Stimulated activated CD8-positive, alpha-beta memory T cell treated with anti-CD3 and anti-CD28 coated beads, Interleukin-15, amount 100 ng/mL, for 4 hours (primary cell): ENCODE data around the gene UBE2E1.

Source experiments
- DNase-seq, 2 donors: peaks; one replicate each; pipeline ENCODE4 v3.0.0-alpha.2; 2020; ENCODE audit warnings: low read depth in 2 of 2

Gene UBE2E1

GRCh38 chr3:23795096-23795495 is 10.7 kb upstream of the UBE2E1 start:
- DNase-seq = no peak

DNA sequence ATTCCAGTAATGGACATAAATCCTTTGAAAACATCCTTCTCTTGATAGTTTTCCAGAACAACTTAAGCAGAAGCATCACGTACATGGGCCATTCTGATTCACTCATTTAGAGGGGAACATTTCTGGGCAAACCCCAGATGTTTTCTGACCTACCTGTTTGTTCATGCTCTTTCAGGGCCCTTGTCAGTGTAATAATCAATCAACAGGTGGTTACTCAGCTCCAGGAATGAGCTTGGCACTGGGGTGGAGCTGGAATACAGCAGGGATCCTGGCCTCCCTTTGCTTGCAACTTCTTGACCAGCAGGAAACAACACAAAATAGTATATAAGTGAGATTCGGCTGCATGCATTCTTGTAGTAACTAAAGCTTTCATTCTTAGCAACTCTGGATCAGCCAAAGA is 9.2 kb upstream of the UBE2E1 start:
- no peak for DNase-seq

- DNase-seq = no peak
Measured at GRCh38 chr3:23797491-23797890, 8.3 kb upstream of the UBE2E1 start.

- DNase-seq = no peak
Measured at GRCh38 chr3:23798456-23798855, 7.3 kb upstream of the UBE2E1 start.

DNA sequence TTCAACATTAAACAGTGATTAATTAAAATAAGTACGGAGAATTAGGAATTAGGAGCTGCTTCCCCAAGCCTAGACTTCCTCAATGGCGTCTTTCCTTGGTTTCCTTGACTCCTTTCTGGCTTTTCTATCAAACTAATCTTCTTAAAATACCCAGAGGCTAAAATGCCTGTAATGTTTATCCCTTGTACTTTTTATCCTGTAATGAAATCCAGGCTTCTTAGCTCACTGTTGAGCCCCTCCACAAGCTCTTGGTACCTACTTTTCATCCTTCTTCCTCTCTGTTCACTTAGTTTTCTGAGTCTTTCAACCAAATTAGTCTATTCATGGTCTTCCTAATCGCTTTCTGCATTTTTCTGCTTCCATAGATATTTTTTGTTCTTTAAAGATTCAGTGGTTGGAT is 6.9 kb upstream of the UBE2E1 start:
- no peak for DNase-seq

GRCh38 chr3:23800731-23801130 is 5.0 kb upstream of the UBE2E1 start:
- no peak for DNase-seq

DNA sequence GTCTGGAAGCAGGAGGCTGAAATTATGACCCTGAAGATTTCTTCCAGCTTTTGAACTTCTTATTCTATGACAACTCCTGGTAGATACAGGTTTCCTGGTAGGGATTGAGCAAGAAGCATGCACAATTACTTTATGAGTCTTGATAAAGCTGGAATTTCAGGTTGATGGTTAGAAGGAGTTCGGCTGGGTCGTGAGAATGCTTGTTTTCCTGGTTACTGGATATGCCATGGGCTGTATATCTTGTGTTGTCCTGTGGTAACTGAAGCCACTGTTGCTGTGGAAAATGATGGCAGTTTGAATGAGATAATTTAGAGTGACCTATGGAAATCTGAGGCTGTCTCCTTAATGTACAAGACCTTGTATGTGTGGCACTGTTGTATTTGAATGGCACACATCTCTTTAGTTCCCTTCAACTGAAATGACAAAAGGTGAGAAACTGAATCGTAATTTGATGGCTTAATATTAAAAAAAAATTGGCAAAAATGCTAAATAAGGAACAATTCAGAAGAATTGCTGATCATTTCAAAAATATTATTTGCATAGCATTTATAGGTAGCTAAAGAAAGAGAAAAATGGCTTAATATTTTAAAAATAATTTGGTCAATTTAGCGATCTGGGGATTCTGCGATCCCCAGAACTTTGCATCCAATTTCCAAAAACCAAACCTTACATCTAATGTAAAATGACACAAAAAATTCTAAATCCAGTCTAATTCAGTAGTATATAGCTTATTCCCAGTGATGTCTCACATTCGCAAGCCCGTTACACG is 1.1 kb upstream of the UBE2E1 start:
- no peak for DNase-seq

GRCh38 chr3:23805210-23805632 is 534 bp upstream of the UBE2E1 start:
- DNase-seq = no peak

GRCh38 chr3:23806534-23807423 is 1.0 kb downstream of the UBE2E1 start:
- no peak for DNase-seq

DNA sequence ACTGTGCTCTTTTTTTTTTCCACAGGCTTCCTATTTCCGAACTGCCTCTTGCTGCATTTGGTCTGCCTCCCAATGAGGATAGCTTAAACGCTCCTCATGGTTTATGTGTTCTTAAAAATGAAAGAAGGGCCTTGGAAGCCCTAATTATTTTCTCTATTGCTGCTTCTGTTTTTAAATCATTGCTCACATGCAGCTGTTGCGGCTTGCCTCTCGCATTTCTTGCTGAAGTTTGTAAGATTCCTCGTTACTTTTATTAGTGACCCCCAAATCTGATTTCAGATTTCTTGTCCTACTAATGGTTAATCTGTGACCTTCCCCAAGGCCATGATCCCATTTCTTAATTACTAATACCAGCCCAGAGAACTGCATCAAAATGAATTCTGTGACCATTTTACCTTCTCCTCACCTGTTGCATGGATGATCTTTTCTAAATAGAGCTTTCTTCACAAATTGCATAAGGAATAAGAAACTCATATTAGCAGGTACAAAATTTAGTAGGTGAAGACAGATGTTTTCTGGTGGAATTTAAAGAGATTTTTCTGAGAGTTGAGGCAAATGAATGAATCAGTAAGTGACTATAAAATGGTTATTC is 1.8 kb downstream of the UBE2E1 start:
- DNase-seq = no peak

DNA sequence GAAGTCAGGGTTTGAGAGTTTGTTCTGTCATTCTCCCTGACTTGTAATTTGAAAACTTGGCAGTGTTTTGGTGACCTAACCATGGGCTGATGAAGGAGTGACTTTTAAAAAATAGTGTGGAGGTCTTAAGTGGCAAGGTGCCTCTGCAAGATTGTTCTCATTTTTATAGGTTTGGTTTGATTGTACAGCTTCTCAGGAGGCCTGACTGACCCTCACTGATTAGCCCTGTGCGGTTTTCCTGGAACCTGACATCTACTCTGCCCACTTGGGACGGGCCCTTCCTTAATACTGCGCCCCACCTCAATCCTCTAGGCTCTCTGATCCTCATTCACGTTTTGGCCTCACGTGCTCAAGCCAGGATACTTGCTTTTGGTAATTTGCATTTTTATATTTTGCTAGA is 2.8 kb downstream of the UBE2E1 start:
- DNase-seq = no peak

GRCh38 chr3:23809294-23809693 is 3.5 kb downstream of the UBE2E1 start:
- DNase-seq = no peak

DNA sequence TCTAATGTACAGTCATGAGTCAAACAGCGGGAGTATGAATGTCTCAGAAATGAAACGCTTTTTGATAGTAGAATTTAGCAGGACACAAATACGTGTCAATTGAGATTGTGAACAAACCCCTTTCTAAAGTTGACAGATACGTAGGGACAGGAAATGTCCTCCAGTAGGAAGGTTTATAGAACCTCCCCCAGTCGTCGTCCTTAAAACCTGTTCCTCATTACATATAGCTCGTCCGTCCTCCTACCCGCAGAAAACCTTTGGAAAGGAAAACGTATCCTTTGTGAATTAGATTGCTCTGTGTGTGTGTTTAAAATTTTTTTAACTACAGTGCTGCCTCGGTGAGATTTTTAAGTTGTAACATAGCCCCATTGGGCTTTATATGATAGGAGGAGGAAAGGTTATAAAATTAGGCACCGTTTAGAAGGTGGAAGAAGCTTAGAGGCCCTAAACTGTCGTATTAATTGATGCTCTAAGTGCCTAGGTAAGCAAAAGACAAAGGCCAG is 4.1 kb downstream of the UBE2E1 start:
- no peak for DNase-seq

DNA sequence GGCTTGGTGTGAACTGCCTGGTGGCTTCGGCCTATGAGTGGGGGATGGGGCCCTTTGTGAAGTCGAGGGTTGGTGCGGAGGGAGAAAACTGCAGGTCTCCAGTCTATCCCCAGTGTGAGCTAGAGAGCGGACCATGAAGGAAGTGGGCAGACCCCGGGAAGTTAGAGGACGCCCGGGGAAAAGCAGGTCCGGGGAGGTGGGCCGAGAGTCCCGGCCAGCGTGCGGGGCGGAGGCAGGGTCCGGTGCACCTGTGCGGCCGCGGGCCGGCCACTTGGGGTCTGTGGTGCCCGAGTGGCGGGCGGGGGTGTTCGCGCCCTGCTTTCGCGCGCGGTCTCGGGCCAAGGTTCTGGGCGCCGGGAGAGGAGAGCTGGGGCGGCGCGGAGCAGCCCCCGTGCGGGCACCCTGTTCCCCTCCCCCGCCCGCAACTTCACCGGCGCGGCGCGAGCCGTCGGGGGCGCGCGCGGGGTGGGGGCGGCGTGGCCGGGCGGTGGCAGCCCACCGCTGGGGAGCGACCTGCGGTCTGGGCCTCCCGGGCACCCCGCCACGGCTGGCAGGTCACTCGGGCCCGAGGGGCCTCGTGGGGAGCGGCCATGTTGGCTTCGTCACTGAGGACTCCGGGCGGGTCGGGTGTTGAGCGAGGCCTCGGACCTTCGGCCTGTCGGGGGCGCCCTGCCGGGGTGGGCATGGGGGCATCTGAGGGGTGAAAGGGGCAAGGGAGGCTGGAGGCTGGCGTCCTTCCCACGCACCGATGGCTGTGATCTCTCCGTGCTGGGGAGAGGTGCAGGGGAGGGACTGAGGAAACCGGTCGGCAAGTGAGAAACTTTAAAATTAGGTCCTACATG is 4.8 kb downstream of the UBE2E1 start:
- no peak for DNase-seq

GRCh38 chr3:23811185-23811527 is 5.4 kb downstream of the UBE2E1 start:
- no peak for DNase-seq

- no peak for DNase-seq
Measured at GRCh38 chr3:23811919-23812318, 6.2 kb downstream of the UBE2E1 start.

DNA sequence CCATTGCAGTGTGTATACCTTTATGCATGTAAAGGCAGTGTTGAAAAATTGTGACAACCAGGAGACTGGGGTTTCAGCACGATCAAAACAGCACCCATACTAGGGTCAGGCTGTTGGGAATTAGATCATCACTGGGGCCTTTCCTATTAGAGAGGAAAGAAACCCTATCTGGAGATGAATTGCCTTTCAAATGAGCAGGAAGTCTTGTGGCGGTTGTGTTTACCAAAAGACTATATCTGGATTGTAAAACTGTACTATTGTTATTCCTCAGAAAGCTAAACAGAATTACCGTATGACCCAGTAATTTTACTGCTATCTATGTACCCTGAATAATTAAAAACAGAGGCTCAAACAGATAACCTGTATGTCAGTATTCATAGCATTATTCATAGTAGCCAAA is 10.1 kb downstream of the UBE2E1 start:
- no peak for DNase-seq

GRCh38 chr3:23816721-23817120 is 11.0 kb downstream of the UBE2E1 start:
- no peak for DNase-seq

GRCh38 chr3:23817508-23818223 is 11.9 kb downstream of the UBE2E1 start:
- DNase-seq = no peak

- DNase-seq = no peak
Measured at GRCh38 chr3:23819599-23820360, 14.0 kb downstream of the UBE2E1 start.
